ENCODE data around the gene DLGAP3. TPM values are rescaled to one million over a fixed set of nuclear protein-coding genes. Genes with fewer than 3 reads are reported as not detected.

DLGAP3 gene
- total and polyA plus RNA-seq, 2 of the 13 experiments (the other 11 are each of a cell fraction or from before 2014, with no cell fraction given), result 0.03 to 0.04 TPM

GRCh38 chr1:34825455-34826091 is 103.9 kb downstream of the DLGAP3 start (continued):
- TF ChIP-seq E2F2 (CRISPR knock-in tag; IDR thresholded peaks at IDR 0.05; ENCODE audit: borderline replicate concordance), result no peak
- no peak for TF ChIP-seq CSRNP2 (CRISPR knock-in tag; conservative IDR thresholded peaks at IDR 0.05; ENCODE audit: low read depth)
- TF ChIP-seq ZBED4 (CRISPR knock-in tag; IDR thresholded peaks at IDR 0.05; ENCODE audit: borderline replicate concordance), result no peak
- TF ChIP-seq ZNF124 (CRISPR knock-in tag; IDR thresholded peaks at IDR 0.05), result no peak
- no peak for TF ChIP-seq STAT6 (CRISPR knock-in tag; IDR thresholded peaks at IDR 0.05; ENCODE audit: borderline replicate concordance)
- TF ChIP-seq TRIM22 (IDR thresholded peaks at IDR 0.05), result no peak
- no peak for TF ChIP-seq ZNF207 (IDR thresholded peaks at IDR 0.05; ENCODE audit: borderline replicate concordance)
- peak; percentile 24; the same call in 1 of the 2 replicates for TF ChIP-seq ZKSCAN5 (CRISPR knock-in tag; IDR thresholded peaks at IDR 0.05)
- TF ChIP-seq ZNF224 (CRISPR knock-in tag; IDR thresholded peaks at IDR 0.05), result no peak
- TF ChIP-seq SPEN (CRISPR knock-in tag; IDR thresholded peaks at IDR 0.05; ENCODE audit: low read depth), result peak; percentile 45; the same call in 1 of the 2 replicates
- no peak for TF ChIP-seq ZNF839 (CRISPR knock-in tag; IDR thresholded peaks at IDR 0.05; ENCODE audit: borderline replicate concordance)
- TF ChIP-seq IKZF4 (CRISPR knock-in tag; IDR thresholded peaks at IDR 0.05; ENCODE audit: borderline replicate concordance, low read depth, not compliant biosample characterization), result no peak
- no peak for TF ChIP-seq SATB2 (CRISPR knock-in tag; IDR thresholded peaks at IDR 0.05)
- no peak for TF ChIP-seq ATF4 (CRISPR knock-in tag; IDR thresholded peaks at IDR 0.05)
- TF ChIP-seq THAP7 (CRISPR knock-in tag; IDR thresholded peaks at IDR 0.05), result no peak
- TF ChIP-seq ZKSCAN1 (IDR thresholded peaks at IDR 0.05; ENCODE audit: low read length), result no peak

Measured in HepG2 (cell line).